NCI-H82 treated with DMSO at 0.1 percent for 48 hours (cell line): ENCODE data around the gene CCR8.
A peak's percentile ranks its signal among the peaks of the same experiment; 100 is the strongest.

Experiments
- DNase-seq: peaks from one replicate; lab custom pipeline; 2025; ENCODE audit not compliant: unreplicated experiment; lab: John Stamatoyannopoulos, UW

Gene CCR8

GRCh38 chr3:39329493-39329892 is at the start of gene CCR8:
TSS of gene CCR8 (plus strand) at chr3:39329709. CDS start at chr3:39332332, 2,623 bp downstream.
- no peak for DNase-seq

GRCh38 chr3:39279745-39280517 is 49.6 kb upstream of the CCR8 start, which contains the start of gene CX3CR1:
TSS of gene CX3CR1 (minus strand) at chr3:39280036. CDS start at chr3:39266509, 13,527 bp downstream.
- no peak for DNase-seq

GRCh38 chr3:39280571-39280970 is 48.9 kb upstream of the CCR8 start:
- DNase-seq = no peak

- DNase-seq = no peak
Measured at GRCh38 chr3:39281533-39281932, 48.0 kb upstream of the CCR8 start.

- DNase-seq = no peak
Measured at GRCh38 chr3:39282057-39282456, 47.5 kb upstream of the CCR8 start.

GRCh38 chr3:39284457-39284881 is 45.0 kb upstream of the CCR8 start:
- no peak for DNase-seq

GRCh38 chr3:39285332-39285731 is 44.2 kb upstream of the CCR8 start:
- DNase-seq = no peak

GRCh38 chr3:39286771-39287170 is 42.7 kb upstream of the CCR8 start:
- DNase-seq = no peak

GRCh38 chr3:39287216-39288164 is 42.0 kb upstream of the CCR8 start:
- DNase-seq = no peak

GRCh38 chr3:39288300-39288808 is 41.2 kb upstream of the CCR8 start:
- peak; percentile 55 for DNase-seq

GRCh38 chr3:39289107-39289506 is 40.4 kb upstream of the CCR8 start:
- no peak for DNase-seq

GRCh38 chr3:39290255-39290654 is 39.3 kb upstream of the CCR8 start:
- DNase-seq = no peak

GRCh38 chr3:39291903-39292329 is 37.6 kb upstream of the CCR8 start:
- peak; percentile 16 for DNase-seq

- DNase-seq = no peak
Measured at GRCh38 chr3:39292961-39293360, 36.5 kb upstream of the CCR8 start.

- DNase-seq = no peak
Measured at GRCh38 chr3:39294446-39295183, 34.9 kb upstream of the CCR8 start.

- no peak for DNase-seq
Measured at GRCh38 chr3:39295184-39295775, 34.2 kb upstream of the CCR8 start.

- no peak for DNase-seq
Measured at GRCh38 chr3:39296197-39297077, 33.1 kb upstream of the CCR8 start.

GRCh38 chr3:39299279-39299678 is 30.2 kb upstream of the CCR8 start:
- no peak for DNase-seq

- no peak for DNase-seq
Measured at GRCh38 chr3:39302178-39302577, 27.3 kb upstream of the CCR8 start.
